Activated T-cell treated with anti-CD3 and anti-CD28 coated beads, Interleukin-2, amount 50 U/mL, for 4 hours (primary cell): Measurements from ENCODE around the gene CDHR4. TPM values are rescaled to one million over a fixed set of nuclear protein-coding genes. Genes with fewer than 3 reads are reported as not detected.
"Not testable (repeated sequence)": the region's sequence is repeated elsewhere in the genome, so short reads cannot be mapped to it uniquely, and the experiment has no call there.

Experiments
- ATAC-seq, 2 donors: fragments of 200-7000 bp; cut with Tn5 transposase; one replicate each; pipeline ENCODE4 v1.10.0; 2021
- DNase-seq: peaks from one replicate; pipeline ENCODE4 v3.0.0-alpha.2; 2020
- H3K27me3 Mint-ChIP-seq: one replicate; pipeline ENCODE4 v1.8.0; 2021; ENCODE audit warnings: low read depth, mixed read lengths
- H3K36me3 Mint-ChIP-seq: one replicate; pipeline ENCODE4 v1.8.0; 2022; ENCODE audit warnings: mixed read lengths; ENCODE audit not compliant: insufficient read depth
- H3K4me1 Mint-ChIP-seq: one replicate; pipeline ENCODE4 v1.8.0; 2021; ENCODE audit warnings: low read depth, mixed read lengths
- H3K4me3 Mint-ChIP-seq: one replicate; pipeline ENCODE4 v1.8.0; 2021; ENCODE audit warnings: mild to moderate bottlenecking, moderate library complexity, mixed read lengths
- H3K9me3 Mint-ChIP-seq: one replicate; pipeline ENCODE4 v1.8.0; 2021; ENCODE audit warnings: mixed read lengths
- total RNA-seq, 3 donors: library from RNA; stranded (reverse); gene quantifications; one replicate each; pipeline ENCODE4 v1.2.1, GENCODE V29; 2021

Gene CDHR4
- total RNA-seq, 3 donors from 2014 or later = not detected

DNA sequence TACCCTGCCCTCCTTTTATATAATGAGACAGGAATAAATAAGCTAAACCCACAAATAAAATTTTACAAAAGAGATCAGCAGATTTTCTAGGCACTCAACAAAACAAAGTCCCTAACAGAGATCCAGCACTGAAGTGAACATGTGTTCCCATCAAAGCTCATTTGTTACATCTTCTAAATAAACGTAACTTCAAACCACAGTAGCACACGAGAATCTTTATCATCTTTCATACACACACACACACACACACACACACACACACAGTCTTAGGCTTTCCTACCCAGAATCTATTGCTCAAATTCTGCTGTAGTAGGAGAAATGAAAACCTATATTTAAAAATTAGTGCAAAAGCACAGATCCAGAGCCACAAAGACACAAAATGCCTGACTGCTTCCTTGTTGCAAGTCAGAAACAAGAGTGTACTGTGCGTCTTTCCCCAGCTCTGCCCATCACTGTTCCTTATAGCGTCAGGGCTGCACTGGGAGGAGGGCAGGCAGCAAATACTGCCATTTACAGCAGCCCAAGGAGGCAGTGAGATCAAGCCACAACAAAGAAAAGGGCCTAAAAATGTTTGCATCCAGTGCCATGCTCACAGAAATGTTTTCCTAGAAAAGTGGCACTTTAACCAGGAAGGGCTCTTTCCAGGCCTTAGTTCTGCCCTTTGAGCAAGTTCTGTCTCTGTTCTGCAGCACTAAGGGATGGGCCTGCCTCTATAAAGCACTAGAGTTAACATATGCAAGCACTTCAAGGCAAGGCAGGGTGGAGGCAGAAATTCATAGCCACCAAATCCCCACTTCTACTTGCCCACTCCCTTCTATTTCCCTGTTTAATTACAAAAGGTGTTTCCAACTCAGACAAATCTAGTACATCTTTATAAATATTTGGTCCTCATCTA lies 19.3 kb downstream of the CDHR4 start:
- H3K27me3 Mint-ChIP-seq = no peaks in the 10 kb centered on the region
- peaks cover 44% of the 10 kb centered on the region for H3K4me1 Mint-ChIP-seq

DNA sequence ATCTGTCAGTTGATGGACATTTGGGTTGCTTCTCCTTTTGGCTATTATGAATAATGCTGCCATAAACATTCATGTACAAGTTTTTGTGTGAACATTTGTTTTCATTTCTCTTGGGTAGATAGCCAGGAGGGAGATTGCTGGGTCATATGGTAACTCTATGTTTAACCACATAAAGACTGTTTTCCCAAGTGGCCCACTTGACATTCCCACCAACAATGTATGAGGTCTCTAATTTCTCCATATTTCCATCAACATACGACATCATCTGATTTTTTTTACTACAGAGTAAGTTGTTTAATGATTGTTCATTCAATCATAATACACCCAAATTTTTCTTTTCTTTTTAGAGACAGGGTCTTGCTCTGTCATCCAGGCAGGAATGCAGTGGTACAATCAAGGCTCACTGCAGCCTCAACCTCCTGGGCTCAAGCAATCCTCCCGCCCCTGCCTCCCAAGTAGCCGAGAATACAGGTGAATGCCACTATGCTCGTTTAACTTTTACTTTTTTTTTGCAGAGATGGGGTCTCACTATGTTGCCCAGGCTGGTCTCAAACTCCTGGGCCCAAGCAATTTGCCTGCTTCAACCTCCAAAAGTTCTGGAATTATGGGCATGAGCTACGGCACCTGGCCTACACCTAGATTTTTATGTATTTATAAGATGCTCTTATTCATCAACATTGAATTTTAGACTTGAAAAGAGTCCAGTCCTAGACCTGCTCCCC lies 20.2 kb downstream of the CDHR4 start:
- H3K4me3 Mint-ChIP-seq = no peak overlapping the region
- peaks cover 14% of the 10 kb centered on the region for H3K36me3 Mint-ChIP-seq
- ATAC-seq = no peak
- H3K27me3 Mint-ChIP-seq = no peaks in the 10 kb centered on the region
- H3K4me1 Mint-ChIP-seq = peaks cover 43% of the 10 kb centered on the region
- DNase-seq = no peak
- H3K9me3 Mint-ChIP-seq = no peaks in the 10 kb centered on the region

More for the DNA sequence above, 19.3 kb downstream of the CDHR4 start:
- ATAC-seq (no peak), DNase-seq (no peak)
- H3K4me3 Mint-ChIP-seq = no peak overlapping the region
- H3K9me3 Mint-ChIP-seq = no peaks in the 10 kb centered on the region
- H3K36me3 Mint-ChIP-seq = peaks cover 14% of the 10 kb centered on the region

DNA sequence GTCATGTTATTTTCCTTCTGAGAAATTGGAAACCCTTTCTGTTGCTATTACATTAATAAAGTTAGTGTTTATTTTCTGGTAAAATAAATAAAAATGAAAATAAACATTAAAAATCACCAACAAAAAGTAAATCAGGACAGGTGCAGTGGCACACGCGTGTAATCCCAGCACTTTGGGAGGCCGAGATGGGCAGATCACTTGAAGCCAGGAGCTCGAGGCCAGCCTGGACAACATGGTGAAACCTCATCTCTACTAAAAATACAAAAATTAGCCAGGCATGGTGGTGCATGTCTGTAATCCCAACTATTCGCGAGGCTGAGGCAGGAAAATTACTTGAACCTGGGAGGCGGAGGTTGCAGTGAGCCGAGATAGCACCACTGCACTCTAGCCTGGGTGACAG lies 23.6 kb downstream of the CDHR4 start:
- H3K4me1 Mint-ChIP-seq = peaks cover 28% of the 10 kb centered on the region
- not testable (repeated sequence) for H3K4me3 Mint-ChIP-seq, H3K27me3 Mint-ChIP-seq, H3K9me3 Mint-ChIP-seq, ATAC-seq, H3K36me3 Mint-ChIP-seq, DNase-seq

DNA sequence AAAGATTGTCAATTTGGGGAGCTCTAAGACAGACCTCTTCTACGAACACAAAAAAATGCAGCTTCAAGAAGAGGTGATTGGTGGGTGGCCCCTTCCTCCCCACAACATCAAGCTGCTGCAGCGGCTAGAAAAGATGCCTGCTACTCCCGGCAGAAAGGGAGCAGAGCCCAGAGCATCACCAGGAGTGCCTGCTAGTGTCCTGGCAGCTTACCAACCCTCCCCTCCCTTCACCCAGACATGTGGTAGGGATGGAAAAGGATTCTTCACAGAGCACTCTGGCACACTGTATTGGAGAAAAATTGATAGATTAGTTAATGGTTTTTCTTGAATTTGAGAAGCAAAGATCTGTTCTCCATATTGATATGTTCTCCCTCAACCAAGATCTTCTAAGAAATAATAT lies 24.1 kb downstream of the CDHR4 start:
- H3K36me3 Mint-ChIP-seq = peaks cover 7% of the 10 kb centered on the region
- H3K4me1 Mint-ChIP-seq = peaks cover 23% of the 10 kb centered on the region
- DNase-seq (no peak), ATAC-seq (no peak)
- H3K27me3 Mint-ChIP-seq = no peaks in the 10 kb centered on the region
- no peak overlapping the region for H3K4me3 Mint-ChIP-seq
- H3K9me3 Mint-ChIP-seq = no peaks in the 10 kb centered on the region

DNA sequence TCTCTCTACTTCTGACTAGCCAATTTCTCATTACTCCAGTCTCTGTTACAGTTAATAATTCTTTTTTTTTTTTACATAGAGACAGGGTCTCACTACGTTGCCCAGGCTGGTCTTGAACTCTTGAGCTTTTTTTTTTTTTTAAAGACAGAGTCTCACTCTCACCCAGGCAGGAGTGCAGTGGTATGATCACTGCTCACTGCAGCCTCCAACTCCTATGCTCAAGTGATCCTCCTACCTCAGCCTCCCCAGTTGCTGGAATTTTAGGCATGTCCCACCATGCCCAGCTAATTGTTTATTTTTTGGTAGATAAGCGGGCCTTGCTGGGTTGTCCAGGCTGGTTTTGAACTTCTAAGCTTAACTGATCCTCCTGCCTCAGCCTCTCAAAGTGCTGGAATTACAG lies 27.0 kb downstream of the CDHR4 start:
- ATAC-seq (no peak), DNase-seq (no peak)
- Mint-ChIP-seq H3K36me3 (peaks cover 5% of the 10 kb centered on the region), H3K9me3 (no peaks in the 10 kb centered on the region), H3K27me3 (no peaks in the 10 kb centered on the region), H3K4me1 (peaks cover 26% of the 10 kb centered on the region), H3K4me3 (no peak overlapping the region)

DNA sequence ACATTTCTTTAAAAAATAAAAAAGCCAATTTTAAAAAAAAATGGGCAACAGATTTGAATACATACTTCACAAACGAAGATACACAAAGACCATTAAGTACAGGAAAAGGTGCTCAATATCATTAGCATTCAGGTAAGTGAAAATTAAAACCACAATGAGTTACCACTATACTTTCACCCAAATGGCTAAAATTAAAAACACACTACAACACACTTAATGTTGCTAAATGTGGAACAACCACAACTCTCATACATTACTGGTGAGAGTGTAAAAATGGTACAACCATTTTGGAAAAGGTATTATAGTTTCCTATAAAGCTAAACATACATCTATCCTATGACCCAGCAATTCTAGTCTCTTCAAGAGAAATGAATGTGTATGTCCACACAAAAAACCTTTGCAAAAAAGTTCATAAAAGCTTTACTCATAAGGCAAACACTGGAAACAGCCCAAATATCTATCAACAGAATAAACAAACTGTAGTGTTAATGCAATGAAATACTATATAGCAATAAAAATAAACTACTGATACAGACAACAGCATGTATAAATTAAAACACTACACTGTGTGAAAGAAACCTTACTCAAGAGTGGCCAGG lies 28.2 kb downstream of the CDHR4 start:
- DNase-seq = no peak
- peaks cover 5% of the 10 kb centered on the region for H3K36me3 Mint-ChIP-seq
- H3K27me3 Mint-ChIP-seq = no peaks in the 10 kb centered on the region
- no peaks in the 10 kb centered on the region for H3K9me3 Mint-ChIP-seq
- ATAC-seq = no peak
- H3K4me3 Mint-ChIP-seq = no peak overlapping the region
- peaks cover 27% of the 10 kb centered on the region for H3K4me1 Mint-ChIP-seq

DNA sequence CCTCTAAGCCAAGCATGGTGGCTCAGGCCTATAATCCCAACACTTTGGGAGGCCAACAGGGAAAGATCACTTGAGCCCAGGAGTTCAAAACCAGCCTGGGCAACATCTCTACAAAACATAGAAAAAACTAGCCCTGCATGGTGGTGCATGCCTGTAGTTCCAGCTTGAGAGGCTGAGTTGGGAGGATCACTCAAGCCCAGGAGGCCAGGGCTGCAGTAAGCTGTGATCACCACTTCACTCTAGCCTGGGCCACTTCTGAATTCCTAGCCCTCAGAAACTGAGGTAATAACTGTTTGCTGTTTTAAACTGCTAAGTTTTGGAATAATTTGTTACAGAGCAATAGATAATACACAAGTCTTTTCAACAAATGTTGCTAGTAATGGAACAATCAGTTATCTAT lies 29.7 kb downstream of the CDHR4 start:
- H3K4me1 Mint-ChIP-seq = peaks cover 25% of the 10 kb centered on the region
- H3K27me3 Mint-ChIP-seq = no peaks in the 10 kb centered on the region
- H3K4me3 Mint-ChIP-seq = no peak overlapping the region
- H3K9me3 Mint-ChIP-seq = no peaks in the 10 kb centered on the region
- H3K36me3 Mint-ChIP-seq = peaks cover 6% of the 10 kb centered on the region
- no peak for DNase-seq
- ATAC-seq = no peak

DNA sequence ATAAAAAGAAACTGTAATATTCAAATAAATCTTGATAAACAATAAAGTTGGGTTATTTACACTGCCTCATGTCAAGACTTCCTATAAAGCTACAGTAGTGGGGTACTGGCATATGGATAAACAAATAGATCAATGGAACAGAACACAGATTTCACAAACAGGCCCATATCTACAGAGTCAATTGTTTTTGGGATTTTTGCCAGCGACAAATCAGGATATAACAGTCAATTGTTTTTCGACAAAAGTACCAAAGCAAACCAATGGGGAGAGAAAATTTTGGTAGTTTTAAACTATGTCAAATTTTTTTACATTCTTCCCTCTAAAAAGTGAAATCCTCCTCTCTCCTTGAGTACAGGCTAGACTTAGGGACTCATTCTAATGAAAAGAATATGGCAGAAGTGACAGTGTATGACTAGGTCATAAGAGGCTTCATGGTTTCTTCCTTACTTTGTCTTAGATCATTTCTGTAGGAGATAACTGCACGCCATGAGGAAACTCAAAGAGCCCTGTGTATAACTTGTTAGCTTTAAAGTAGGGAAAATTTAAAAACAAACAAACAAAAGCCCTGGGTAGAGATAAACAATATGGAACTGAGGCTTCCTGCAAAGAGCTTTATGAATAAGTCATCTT lies 30.3 kb downstream of the CDHR4 start:
- peaks cover 9% of the 10 kb centered on the region for H3K36me3 Mint-ChIP-seq

DNA sequence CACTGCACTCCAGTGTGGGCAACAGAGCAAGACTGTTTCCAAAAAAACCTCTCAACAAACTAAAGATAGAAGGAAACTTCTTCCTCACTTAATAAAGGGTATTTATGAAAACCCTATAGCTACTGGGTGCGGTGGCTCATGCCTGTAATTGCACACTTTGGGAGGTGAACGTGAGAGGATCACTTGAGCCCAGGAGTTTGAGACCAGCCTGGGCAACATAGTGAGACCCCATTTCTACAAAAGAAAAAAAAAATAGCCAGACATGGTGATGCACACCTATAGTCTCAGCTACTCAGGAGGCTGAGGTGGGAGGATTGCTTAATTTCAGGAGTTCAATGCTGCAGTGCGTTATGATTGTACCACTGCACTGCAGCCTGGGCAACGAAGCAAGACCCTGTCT lies 35.7 kb downstream of the CDHR4 start:
- Mint-ChIP-seq H3K4me1 (peaks cover 16% of the 10 kb centered on the region), H3K36me3 (peaks cover 5% of the 10 kb centered on the region), H3K4me3 (no peak overlapping the region), H3K27me3 (no peaks in the 10 kb centered on the region), H3K9me3 (no peaks in the 10 kb centered on the region)
- DNase-seq = no peak
- ATAC-seq = no peak

More for the DNA sequence above, 30.3 kb downstream of the CDHR4 start:
- no peak for DNase-seq
- H3K9me3 Mint-ChIP-seq = no peaks in the 10 kb centered on the region
- ATAC-seq = no peak
- no peaks in the 10 kb centered on the region for H3K27me3 Mint-ChIP-seq
- peaks cover 25% of the 10 kb centered on the region for H3K4me1 Mint-ChIP-seq
- H3K4me3 Mint-ChIP-seq = no peak overlapping the region

DNA sequence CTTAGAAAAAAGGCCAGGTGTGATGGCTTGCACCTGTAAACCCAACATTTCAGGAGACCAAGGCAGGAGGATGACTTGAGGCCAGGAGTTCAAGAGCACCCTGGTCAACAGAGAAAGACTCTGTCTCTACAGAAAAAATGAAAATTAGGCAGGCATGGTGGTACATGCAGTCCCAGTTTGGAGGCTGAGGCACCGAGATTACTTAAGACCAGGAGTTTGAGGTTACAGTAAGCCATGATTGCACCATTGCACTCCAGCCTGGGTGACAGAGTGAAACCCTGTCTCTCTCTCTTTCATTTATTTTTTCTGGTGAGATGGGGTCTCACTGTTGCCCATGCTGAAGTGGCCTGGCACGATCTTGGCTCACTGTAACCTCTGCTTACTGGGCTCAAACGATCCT lies 38.0 kb downstream of the CDHR4 start:
- ATAC-seq (no peak), DNase-seq (no peak)
- H3K27me3 Mint-ChIP-seq = no peaks in the 10 kb centered on the region
- H3K9me3 Mint-ChIP-seq = no peaks in the 10 kb centered on the region
- H3K36me3 Mint-ChIP-seq = peaks cover 5% of the 10 kb centered on the region
- peaks cover 21% of the 10 kb centered on the region for H3K4me1 Mint-ChIP-seq
- H3K4me3 Mint-ChIP-seq = no peak overlapping the region

DNA sequence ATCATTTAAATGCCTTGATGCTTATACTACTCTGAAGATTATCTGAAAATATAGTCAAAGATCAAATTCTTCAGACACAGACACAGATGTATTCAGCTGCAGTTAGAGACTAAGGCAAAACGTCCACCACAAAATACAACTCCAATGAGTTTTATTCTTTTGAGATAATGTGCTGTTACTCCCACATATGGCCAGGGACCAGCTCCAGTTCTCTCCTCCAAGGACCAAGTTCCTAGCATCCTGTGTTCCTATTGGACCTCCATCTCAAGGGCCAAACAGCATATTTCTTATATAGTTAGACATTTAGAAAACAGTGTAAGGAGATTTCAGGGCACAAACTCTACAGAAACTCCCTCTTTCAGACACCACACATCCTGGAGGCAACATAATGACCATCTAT lies 40.4 kb downstream of the CDHR4 start:
- Mint-ChIP-seq H3K9me3 (no peaks in the 10 kb centered on the region), H3K4me3 (no peak overlapping the region), H3K27me3 (no peaks in the 10 kb centered on the region), H3K36me3 (peaks cover 3% of the 10 kb centered on the region), H3K4me1 (peaks cover 29% of the 10 kb centered on the region)
- no peak for DNase-seq
- no peak for ATAC-seq

DNA sequence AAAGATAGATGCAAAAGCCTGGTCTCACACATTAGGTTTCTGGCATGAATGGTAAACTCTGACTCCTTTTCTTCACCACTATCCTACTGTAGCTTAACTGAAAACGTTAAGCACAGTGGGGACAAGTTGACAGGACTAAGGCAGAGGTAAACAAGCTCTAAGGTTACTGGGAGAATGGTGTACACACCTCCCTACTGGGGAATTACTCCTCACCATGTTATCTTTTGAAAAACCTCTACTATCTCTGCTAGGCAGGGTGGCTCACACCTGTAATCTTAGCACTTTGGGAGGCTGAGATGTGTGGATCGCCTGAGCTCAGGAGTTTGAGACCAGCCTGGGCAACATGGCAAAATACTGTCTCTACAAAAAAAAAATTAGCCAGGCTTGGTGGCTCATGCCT lies 42.5 kb downstream of the CDHR4 start:
- H3K36me3 Mint-ChIP-seq = peaks cover 5% of the 10 kb centered on the region
- H3K9me3 Mint-ChIP-seq = no peaks in the 10 kb centered on the region
- H3K4me3 Mint-ChIP-seq = no peak overlapping the region
- H3K4me1 Mint-ChIP-seq = peaks cover 39% of the 10 kb centered on the region
- ATAC-seq (no peak), DNase-seq (no peak)
- no peaks in the 10 kb centered on the region for H3K27me3 Mint-ChIP-seq

DNA sequence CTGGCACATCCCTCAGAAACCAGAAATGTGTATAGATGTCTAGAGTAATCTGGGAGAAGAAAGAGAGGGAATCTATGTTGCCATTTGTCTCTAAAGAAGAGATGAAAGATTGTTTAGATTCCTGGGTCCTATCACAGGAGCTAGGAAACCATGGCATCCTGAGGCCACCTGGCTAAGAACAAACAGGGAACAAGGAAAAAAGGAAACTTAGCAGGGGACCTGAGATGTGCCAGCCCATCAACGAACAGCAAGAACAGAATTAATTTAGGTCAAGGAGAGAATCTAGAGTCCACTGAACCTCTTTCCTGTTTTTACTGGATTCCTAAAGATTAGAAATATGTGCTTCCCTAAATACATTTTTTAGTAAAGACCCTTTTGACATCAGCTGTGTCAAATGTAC lies 43.6 kb downstream of the CDHR4 start:
- ATAC-seq (no peak), DNase-seq (no peak)
- Mint-ChIP-seq H3K36me3 (peaks cover 5% of the 10 kb centered on the region), H3K4me3 (no peak overlapping the region), H3K9me3 (no peaks in the 10 kb centered on the region), H3K27me3 (no peaks in the 10 kb centered on the region), H3K4me1 (peaks cover 39% of the 10 kb centered on the region)

DNA sequence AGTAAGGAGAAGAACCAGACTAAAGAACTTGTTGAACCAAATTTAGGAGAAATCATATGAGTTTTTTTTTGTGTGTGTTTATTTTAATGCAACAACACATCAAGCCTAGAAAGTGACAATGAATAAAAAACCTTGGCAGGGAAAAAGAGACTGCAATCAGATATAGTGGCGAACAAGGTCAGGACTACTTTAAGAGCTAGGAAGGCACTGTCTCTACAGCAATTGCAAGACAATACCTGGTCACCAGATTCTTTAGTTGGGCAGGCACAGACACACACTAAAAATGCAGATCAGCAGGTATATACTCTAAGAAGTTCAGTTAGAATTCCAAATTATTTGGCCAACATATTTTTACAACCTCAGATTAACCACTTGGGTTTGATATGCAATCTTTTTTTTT lies 45.1 kb downstream of the CDHR4 start:
- H3K4me1 Mint-ChIP-seq = peaks cover 35% of the 10 kb centered on the region
- no peaks in the 10 kb centered on the region for H3K27me3 Mint-ChIP-seq
- no peak for ATAC-seq
- H3K9me3 Mint-ChIP-seq = no peaks in the 10 kb centered on the region
- no peak overlapping the region for H3K4me3 Mint-ChIP-seq
- DNase-seq = no peak
- peaks cover 5% of the 10 kb centered on the region for H3K36me3 Mint-ChIP-seq
